Body of pancreas (tissue), 4 donors: ENCODE data around the gene ADAMTS2. TPM values are rescaled to one million over a fixed set of nuclear protein-coding genes. Genes with fewer than 3 reads are reported as not detected.

ENCODE experiments used
- ATAC-seq: fragments of 150-250 bp; one replicate; pipeline ENCODE4 v1.9.1; 2016
- DNase-seq, 4 donors: peaks; one replicate each; pipeline ENCODE4 v3.0.0-alpha.2; 2019
- H3K27ac ChIP-seq, 4 donors: fragments of 200-600 bp; sonication (generic); 1 replicate in 3 of 4; 2 replicates in 1 of 4; pipeline versions ENCODE4 v1.5.1 to v1.6.1; 2016 to 2019; ENCODE audit warnings: mild to moderate bottlenecking in 1 of 4, mixed read lengths in 1 of 4, moderate library complexity in 1 of 4
- H3K27me3 ChIP-seq, 2 donors: fragments of 200-600 bp; sonication (generic); one replicate each; pipeline ENCODE4 v1.6.0; 2016; ENCODE audit warnings: mild to moderate bottlenecking in 1 of 2
- H3K36me3 ChIP-seq, 2 donors: fragments of 200-600 bp; sonication (generic); replicated peaks in 1 of 2; 2 replicates each; pipeline ENCODE4 v1.5.1; 2016; ENCODE audit warnings: low read depth in 2 of 2; ENCODE audit not compliant: insufficient read depth in 1 of 2
- H3K4me1 ChIP-seq: fragments of 200-600 bp; sonication (generic); one replicate; pipeline ENCODE4 v1.6.0; 2016
- H3K4me3 ChIP-seq, 2 donors: fragments of 200-600 bp; sonication (generic); 1 replicate in 1 of 2; 2 replicates in 1 of 2; pipeline ENCODE4 v1.5.1; 2016 to 2019
- H3K9me3 ChIP-seq, 3 donors: fragments of 200-600 bp; sonication (generic); 1 replicate in 2 of 3; 2 replicates in 1 of 3; pipeline ENCODE4 v1.5.1; 2016
- POLR2A ChIP-seq, 3 donors: fragments of 450-650 bp; IDR thresholded peaks; one replicate each; pipeline ENCODE4 v1.6.1; 2016; ENCODE audit warnings: antibody characterized with exemption in 3 of 3, mild to moderate bottlenecking in 2 of 3
- WGBS, 2 donors: methylation state at CpG; one replicate each; pipeline ENCODE4 v1.1.5; 2017; 5-methylcytosine and 5-hydroxymethylcytosine counted together
- intact Hi-C: fragments of 100-400 bp; cut with DNase I; formaldehyde crosslinking; loops from one replicate; pipeline ENCODE4 v1.15.1; 2023
- total RNA-seq, 2 donors: library from RNA; depleted of rRNA; stranded (reverse); fragments of >200 nt; gene quantifications; one replicate each; pipeline ENCODE4 v1.1.0, GENCODE V29; 2016
- TF ChIP-seq, protein P1 (sequence below), 7 experiments: fragments of 450-650 bp in 4 of 7; fragments of 200-600 bp in 3 of 7; sonication (generic) in 3 of 7; IDR thresholded peaks; one replicate each; pipeline ENCODE4 v1.5.1; 2016 to 2019; ENCODE audit warnings: antibody characterized with exemption in 7 of 7

The ADAMTS2 gene
- total RNA-seq, 2 donors from 2014 or later = 9.1 to 19.1 TPM

DNA sequence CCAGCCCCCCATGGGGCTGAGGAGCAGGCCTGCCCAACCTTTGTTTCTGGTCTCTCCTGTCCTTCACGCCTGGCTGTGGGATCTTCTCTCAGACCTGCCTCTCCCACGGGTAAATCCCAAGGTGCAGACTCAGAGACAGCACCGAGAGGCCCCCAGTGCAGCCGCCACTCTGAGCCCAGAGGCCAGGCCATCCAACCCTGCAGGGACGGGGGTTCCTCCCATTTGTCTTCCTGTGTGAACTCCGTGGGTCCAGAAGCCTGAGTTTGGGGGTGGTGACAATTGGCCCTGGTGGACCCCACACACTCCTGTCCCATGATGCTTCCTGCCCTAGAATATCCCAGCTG, 123.4 kb downstream of the ADAMTS2 start:
- ATAC-seq (no peak), DNase-seq (no peak)
- TF ChIP-seq POLR2A (IDR thresholded peaks at IDR 0.05) = no peak
- TF ChIP-seq, protein P1, sequence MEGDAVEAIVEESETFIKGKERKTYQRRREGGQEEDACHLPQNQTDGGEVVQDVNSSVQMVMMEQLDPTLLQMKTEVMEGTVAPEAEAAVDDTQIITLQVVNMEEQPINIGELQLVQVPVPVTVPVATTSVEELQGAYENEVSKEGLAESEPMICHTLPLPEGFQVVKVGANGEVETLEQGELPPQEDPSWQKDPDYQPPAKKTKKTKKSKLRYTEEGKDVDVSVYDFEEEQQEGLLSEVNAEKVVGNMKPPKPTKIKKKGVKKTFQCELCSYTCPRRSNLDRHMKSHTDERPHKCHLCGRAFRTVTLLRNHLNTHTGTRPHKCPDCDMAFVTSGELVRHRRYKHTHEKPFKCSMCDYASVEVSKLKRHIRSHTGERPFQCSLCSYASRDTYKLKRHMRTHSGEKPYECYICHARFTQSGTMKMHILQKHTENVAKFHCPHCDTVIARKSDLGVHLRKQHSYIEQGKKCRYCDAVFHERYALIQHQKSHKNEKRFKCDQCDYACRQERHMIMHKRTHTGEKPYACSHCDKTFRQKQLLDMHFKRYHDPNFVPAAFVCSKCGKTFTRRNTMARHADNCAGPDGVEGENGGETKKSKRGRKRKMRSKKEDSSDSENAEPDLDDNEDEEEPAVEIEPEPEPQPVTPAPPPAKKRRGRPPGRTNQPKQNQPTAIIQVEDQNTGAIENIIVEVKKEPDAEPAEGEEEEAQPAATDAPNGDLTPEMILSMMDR (IDR thresholded peaks at IDR 0.05) = no peak
- H3K9me3 ChIP-seq = peaks cover 0 to 13% (median 0%) of the 10 kb centered on the region in 3 donors
- intact Hi-C loops = no loop called here
- no peak overlapping the region for H3K27ac ChIP-seq
- no peak overlapping the region for H3K4me3 ChIP-seq
- no peaks in the 10 kb centered on the region for H3K36me3 ChIP-seq
- H3K4me1 ChIP-seq = no peaks in the 10 kb centered on the region
- H3K27me3 ChIP-seq = no peaks in the 10 kb centered on the region
- 37 to 63% methylated on average over 4 to 6 of the region's 6 CpGs for WGBS, 2 donors

DNA sequence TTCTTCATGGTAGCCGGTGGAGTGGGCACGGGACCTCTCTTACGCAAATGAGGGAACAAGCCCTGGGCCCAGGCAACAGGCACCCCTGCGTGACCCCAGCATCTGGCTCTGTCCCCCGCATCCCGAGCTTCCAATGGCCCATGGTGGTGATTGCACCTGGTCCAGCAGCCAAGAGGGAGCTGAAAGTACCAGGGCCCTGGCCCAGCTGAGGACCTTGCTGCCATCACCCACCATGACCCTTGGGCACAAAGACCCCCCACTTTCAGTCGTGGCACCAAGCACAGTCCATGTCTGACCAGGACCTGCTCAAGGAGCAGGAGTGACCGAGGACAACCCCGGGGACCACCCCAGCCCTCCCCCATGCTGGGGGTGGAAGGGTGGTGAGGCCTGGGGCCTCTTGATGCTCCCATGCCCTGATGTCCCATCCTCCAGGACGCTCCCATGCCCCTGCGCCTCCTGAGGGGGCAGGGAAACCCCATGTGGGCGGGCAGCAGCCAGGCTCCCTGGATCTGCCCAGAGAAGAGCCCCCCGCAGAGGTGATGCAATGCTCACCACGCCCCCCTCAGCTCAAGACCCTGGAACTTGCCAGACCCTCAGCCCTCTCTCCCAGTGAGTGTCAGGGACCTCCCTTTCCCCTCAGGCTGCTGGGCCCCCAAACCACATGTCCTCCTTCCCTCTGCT, 123.9 kb downstream of the ADAMTS2 start:
- DNase-seq = no peak

DNA sequence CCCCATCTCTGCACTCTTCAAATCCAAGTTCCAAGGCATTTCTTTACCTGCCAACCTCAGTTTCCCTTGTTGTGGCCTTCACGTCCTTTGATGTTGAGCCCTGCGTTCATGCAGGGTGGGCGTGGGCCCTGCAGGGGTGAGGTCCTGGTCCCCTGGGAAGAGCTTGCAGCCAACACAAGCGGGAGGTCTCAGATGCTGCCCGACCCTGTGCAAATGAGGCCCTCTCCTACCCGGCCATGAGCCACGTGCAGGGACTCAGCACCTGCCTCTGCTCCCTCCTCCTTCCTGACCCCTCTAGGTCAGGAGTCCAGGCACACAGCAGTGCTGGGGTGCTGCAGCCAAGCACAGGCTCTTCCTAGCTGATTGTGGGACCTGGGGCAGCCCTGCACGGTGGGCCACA, 124.5 kb downstream of the ADAMTS2 start:
- H3K9me3 ChIP-seq = peaks cover 0 to 13% (median 0%) of the 10 kb centered on the region in 3 donors
- H3K4me3 ChIP-seq = no peak overlapping the region
- H3K4me1 ChIP-seq = no peaks in the 10 kb centered on the region
- DNase-seq (no peak), ATAC-seq (no peak)
- H3K36me3 ChIP-seq = no peaks in the 10 kb centered on the region
- WGBS, 2 donors = 56 to 59% methylated on average over 3 to 8 of the region's 8 CpGs
- TF ChIP-seq, protein P1 (IDR thresholded peaks at IDR 0.05) = no peak
- no peak for TF ChIP-seq POLR2A (IDR thresholded peaks at IDR 0.05)
- intact Hi-C loops = no loop called here
- H3K27ac ChIP-seq = no peak overlapping the region
- H3K27me3 ChIP-seq = no peaks in the 10 kb centered on the region

More for the DNA sequence above, 123.9 kb downstream of the ADAMTS2 start:
- Histone ChIP-seq H3K9me3 (peaks cover 0 to 13% (median 0%) of the 10 kb centered on the region in 3 donors), H3K36me3 (no peaks in the 10 kb centered on the region), H3K27me3 (no peaks in the 10 kb centered on the region), H3K4me3 (no peak overlapping the region), H3K4me1 (no peaks in the 10 kb centered on the region), H3K27ac (no peak overlapping the region)
- WGBS, 2 donors = 67 to 78% methylated on average over 6 to 11 of the region's 14 CpGs
- intact Hi-C loops = no loop called here
- ATAC-seq = no peak
- TF ChIP-seq, protein P1 (IDR thresholded peaks at IDR 0.05) = no peak

DNA sequence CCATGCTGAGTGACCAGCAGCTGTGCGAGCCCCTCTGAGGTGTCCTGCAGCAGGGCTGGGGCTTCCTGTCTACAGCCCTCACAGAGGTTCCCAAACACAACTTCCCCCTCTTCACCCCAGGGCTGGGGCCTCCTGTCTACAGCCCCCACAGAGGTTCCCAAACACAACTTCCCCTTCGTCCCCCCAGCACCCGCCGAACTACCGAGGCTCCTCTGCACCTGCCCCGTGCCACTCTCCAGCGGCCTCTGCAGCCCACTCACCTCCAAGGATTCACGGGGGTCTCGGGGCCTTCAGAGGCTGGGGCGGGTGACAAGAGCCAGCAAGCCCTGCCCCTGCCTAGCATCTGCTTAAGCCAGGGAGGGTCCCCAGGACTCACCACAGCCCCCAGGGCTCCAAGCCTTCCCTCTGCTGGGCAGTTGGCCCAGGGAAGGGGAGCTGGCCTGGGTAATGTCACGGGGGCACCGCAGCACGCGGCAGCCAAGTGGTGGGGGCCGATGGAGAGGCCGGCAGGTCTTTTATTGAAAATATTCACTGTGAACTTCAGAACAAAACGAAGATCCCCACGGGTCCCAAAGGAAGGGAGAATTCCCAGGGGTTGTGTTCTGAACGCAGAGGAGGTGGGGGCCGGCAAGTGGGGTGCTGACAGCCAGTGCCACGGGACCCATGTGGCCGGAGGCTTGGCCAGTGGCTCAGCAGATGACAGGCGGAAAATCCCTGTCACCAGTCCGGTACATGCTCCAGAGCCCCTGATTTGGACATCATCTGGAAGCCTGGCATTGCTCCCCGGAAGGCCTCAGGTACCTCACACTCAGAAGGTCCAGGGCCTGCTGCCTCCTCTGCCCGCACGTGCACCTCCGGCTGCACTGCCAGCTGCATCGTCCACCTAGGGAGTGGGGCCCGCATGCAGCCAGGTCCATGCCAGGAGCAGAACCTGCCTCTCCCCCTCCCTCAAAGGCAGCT, 125.3 kb downstream of the ADAMTS2 start:
- Histone ChIP-seq H3K4me3 (no peak overlapping the region), H3K9me3 (peaks cover 0 to 13% (median 0%) of the 10 kb centered on the region in 3 donors), H3K27me3 (no peaks in the 10 kb centered on the region), H3K27ac (no peak overlapping the region), H3K4me1 (no peaks in the 10 kb centered on the region), H3K36me3 (no peaks in the 10 kb centered on the region)
- TF ChIP-seq, protein P1 (IDR thresholded peaks at IDR 0.05) = no peak
- TF ChIP-seq POLR2A (IDR thresholded peaks at IDR 0.05) = no peak
- ATAC-seq (no peak), DNase-seq (no peak)
- 58 to 62% methylated on average over 24 to 28 of the region's 30 CpGs for WGBS, 2 donors
- intact Hi-C loops = no loop called here
